ENCODE data around the gene LASP1. TPM values are rescaled to one million over a fixed set of nuclear protein-coding genes. Genes with fewer than 3 reads are reported as not detected.

Gene LASP1
- total RNA-seq, 2 donors from 2014 or later: 70.3 to 76.1 TPM

GRCh38 chr17:38881600-38882191, 11.8 kb downstream of the LASP1 start:
- no peaks in the 10 kb centered on the region for H3K9me3 ChIP-seq
- intact Hi-C loops (cut with DNase I): no loop called here
- H3K27ac ChIP-seq: peak overlapping the region in 3 of 4 donors; percentile 71 to 82 (median 75)
- no peak overlapping the region for H3K4me3 ChIP-seq
- H3K36me3 ChIP-seq (replicated peaks in 1 of 2; ENCODE audit: insufficient read depth in 1 of 2, low read depth in 2 of 2): peaks cover 0 to 11% of the 10 kb centered on the region in 2 donors
- ATAC-seq (no peak), DNase-seq (peak in 2 of 4 donors; percentile 43 to 53)
- 20 to 48% methylated on average over 7 to 8 of the region's 8 CpGs for WGBS, 2 donors
- no peak for TF ChIP-seq POLR2A (IDR thresholded peaks at IDR 0.05)
- TF ChIP-seq CTCF (IDR thresholded peaks at IDR 0.05): no peak
- no peaks in the 10 kb centered on the region for H3K27me3 ChIP-seq
- H3K4me1 ChIP-seq: peaks cover 76% of the 10 kb centered on the region

- WGBS, 2 donors: 88 to 94% methylated on average over 2 of the region's 2 CpGs
- H3K27me3 ChIP-seq: no peaks in the 10 kb centered on the region
- intact Hi-C loops (cut with DNase I): no loop called here
- peaks cover 71% of the 10 kb centered on the region for H3K4me1 ChIP-seq
- no peak overlapping the region for H3K4me3 ChIP-seq
- no peaks in the 10 kb centered on the region for H3K9me3 ChIP-seq
- peaks cover 0 to 11% of the 10 kb centered on the region in 2 donors for H3K36me3 ChIP-seq (replicated peaks in 1 of 2; ENCODE audit: insufficient read depth in 1 of 2, low read depth in 2 of 2)
- no peak for DNase-seq
- no peak overlapping the region for H3K27ac ChIP-seq
- ATAC-seq: no peak
- TF ChIP-seq POLR2A (IDR thresholded peaks at IDR 0.05) (no peak), CTCF (IDR thresholded peaks at IDR 0.05) (no peak)
Observed at GRCh38 chr17:38882870-38883269, 13.0 kb downstream of the LASP1 start.

GRCh38 chr17:38883592-38884526, 14.0 kb downstream of the LASP1 start:
- DNase-seq (no peak), ATAC-seq (no peak)
- H3K4me1 ChIP-seq: peaks cover 74% of the 10 kb centered on the region
- H3K27me3 ChIP-seq: no peaks in the 10 kb centered on the region
- peak overlapping the region in 1 of 4 donors; percentile 59 for H3K27ac ChIP-seq
- intact Hi-C loops (cut with DNase I): no loop called here
- TF ChIP-seq POLR2A (IDR thresholded peaks at IDR 0.05): no peak
- TF ChIP-seq CTCF (IDR thresholded peaks at IDR 0.05): no peak
- 67 to 78% methylated on average over 19 of the region's 19 CpGs for WGBS, 2 donors
- H3K36me3 ChIP-seq (replicated peaks in 1 of 2; ENCODE audit: insufficient read depth in 1 of 2, low read depth in 2 of 2): peaks cover 0 to 4% of the 10 kb centered on the region in 2 donors
- no peaks in the 10 kb centered on the region for H3K9me3 ChIP-seq
- no peak overlapping the region for H3K4me3 ChIP-seq

GRCh38 chr17:38885044-38885727, 15.3 kb downstream of the LASP1 start:
- Histone ChIP-seq H3K4me3 (no peak overlapping the region), H3K9me3 (no peaks in the 10 kb centered on the region), H3K27me3 (no peaks in the 10 kb centered on the region), H3K36me3 (replicated peaks in 1 of 2; ENCODE audit: insufficient read depth in 1 of 2, low read depth in 2 of 2) (peaks cover 0 to 3% of the 10 kb centered on the region in 2 donors), H3K27ac (peak overlapping the region in 3 of 4 donors; percentile 7 to 42 (median 38)), H3K4me1 (peaks cover 65% of the 10 kb centered on the region)
- WGBS, 2 donors: 35 to 36% methylated on average over 6 to 9 of the region's 9 CpGs
- TF ChIP-seq POLR2A (IDR thresholded peaks at IDR 0.05): no peak
- TF ChIP-seq CTCF (IDR thresholded peaks at IDR 0.05): no peak
- intact Hi-C loops (cut with DNase I): no loop called here
- DNase-seq: peak; percentile 42 to 75 (median 64)
- ATAC-seq: peak; percentile 74

Measured in body of pancreas (tissue), 4 donors.